NCI-H146 treated with DMSO at 0.1 percent for 48 hours (cell line): ENCODE data around the gene SLC25A22.

Experiments
- DNase-seq: peaks from one replicate; lab custom pipeline; 2025; ENCODE audit not compliant: unreplicated experiment; lab: John Stamatoyannopoulos, UW

The SLC25A22 gene

GRCh38 chr11:760236-760635, 37.8 kb downstream of the SLC25A22 start:
- no peak for DNase-seq

- no peak for DNase-seq
These were observed 48.4 kb downstream of the SLC25A22 start for GRCh38 chr11:749731-750130.

DNA sequence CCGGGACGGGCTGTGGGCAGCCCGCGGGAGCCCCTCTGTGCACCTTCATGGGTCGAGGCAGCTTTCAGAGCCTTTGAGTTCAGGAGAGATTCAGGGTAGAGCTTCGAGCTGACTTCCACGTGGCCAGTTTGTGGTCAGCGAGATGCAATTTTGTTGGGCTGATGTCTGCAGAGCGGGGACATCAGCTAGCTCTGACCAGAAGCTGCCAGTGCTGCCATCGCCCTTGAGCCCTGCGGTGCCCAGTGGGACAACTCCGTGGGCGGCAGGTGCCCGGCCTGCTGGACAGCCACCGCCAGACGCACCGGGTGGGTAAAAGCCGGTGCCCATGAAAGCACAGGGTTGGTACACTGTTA, 50.1 kb downstream of the SLC25A22 start:
- no peak for DNase-seq

DNA sequence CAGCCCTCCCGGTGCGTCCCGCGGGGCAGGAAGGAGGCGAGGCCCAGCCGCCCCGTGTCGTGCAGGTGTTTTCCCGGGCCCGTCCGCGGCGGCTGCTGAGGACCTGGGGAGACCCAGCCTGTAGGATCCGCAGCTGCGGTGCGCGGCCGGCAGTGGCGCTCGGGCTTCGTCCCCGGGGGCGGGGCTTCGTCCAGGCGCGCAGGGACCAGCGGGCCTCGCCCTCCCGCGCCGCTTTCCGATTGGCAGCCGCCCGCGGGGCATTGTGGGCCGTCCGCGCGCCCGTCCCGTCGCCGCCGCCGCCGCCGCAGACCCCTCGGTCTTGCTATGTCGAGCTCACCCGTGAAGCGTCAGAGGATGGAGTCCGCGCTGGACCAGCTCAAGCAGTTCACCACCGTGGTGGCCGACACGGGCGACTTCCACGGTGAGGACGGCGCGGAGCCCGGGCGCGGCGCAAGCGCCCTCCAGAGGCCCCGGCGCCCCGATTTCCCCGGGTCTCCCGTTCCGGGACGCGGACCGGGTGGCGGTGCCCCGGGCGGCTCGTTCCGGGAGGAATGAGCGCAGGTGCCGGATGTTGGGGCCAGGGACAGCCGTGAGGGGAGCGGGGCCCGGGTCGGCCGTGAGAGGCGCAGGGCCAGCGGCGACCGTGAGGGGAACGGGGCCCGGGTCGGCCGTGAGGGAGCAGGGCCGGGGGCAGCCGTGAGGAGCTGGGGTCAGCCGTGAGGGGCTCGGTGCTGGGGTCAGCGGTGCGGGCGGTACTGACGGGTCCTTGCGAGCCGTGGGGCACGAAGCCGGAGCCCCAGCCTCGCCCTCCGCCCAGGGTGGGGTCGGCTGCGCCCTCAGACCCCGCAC, 50.7 kb downstream of the SLC25A22 start, which contains the start of gene TALDO1:
Gene TALDO1, plus strand, starts transcription at position 307 of the 849 bp plus-strand sequence. Its CDS starts 18 bp downstream, at position 325.
- peak; percentile 79 for DNase-seq

GRCh38 chr11:746289-747157, 51.6 kb downstream of the SLC25A22 start:
- DNase-seq: peak; percentile 21

DNA sequence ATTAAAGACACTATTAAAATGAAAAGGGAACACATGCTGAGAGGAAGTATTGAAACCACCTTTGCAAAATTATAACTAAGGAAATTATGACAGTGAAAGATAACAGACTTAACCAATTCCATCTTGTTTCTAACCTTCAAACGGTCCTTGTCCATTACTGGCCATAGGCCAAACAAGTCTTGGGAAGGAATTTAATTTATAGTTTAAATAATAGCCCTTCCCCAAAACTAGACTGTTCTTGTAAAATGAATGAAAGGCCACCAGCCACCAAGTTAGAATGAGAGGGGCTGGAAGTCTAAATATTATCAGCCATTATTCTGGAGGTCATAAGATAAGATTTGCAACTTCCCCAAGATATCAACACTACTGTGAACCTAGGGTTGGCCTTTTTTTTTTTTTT, 52.7 kb downstream of the SLC25A22 start:
- DNase-seq: no peak

DNA sequence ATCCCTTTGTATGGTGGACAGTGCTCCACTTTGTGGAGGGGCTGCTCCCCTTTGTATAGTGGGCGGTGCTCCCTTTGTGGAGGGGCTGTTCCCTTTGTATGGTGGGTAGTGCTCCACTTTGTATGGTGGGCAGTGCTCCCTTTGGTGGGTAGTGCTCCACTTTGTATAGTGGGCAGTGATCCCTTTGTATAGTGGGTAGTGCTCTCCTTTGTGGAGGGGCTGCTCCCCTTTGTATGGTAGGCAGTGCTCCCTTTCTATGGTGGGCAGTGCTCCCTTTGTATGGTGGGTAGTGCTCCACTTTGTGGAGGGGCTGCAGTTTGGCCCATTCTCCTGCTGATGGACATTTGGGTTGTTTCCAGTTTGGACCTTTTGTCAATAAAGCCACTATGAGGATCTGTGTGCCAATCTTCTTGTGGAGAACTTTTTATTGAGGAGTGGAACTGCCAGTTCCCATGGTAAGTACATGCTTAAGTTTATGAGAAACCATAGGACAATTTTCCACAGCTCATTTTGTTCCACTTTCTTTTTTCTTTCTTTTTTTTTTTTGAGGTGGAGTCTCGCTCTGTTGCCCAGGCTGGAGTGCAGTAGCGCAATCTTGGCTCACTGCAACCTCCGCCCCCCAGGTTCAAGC, 55.4 kb downstream of the SLC25A22 start:
- DNase-seq: no peak

DNA sequence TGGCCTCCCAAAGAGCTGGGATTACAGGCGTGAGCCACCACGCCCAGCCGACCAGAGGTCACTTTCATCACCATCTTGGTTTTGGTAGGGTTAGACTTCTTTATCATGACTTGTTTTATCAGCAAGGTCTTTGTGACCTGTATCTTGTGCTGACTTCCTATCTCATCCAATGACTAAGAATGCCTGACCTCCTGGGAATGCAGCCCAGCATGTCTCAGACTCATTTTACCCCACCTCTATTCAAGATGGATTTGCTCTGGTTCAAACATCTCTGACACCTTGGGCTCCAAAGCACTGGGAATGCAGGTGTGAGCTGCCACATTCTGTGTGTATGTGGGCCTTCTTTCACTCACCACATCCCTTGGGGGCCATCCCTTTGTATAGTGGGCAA, 55.9 kb downstream of the SLC25A22 start:
- DNase-seq: no peak
